Embryonic facial prominence (tissue), 1 donor: ENCODE measurements around the gene RPS6KA2.
"Not testable (repeated sequence)": the region's sequence is repeated elsewhere in the genome, so short reads cannot be mapped to it uniquely, and the experiment has no call there.

Experiments
- DNase-seq: peaks from one replicate; pipeline ENCODE4 v3.0.0-alpha.2; 2016; ENCODE audit errors: extremely low spot score

The RPS6KA2 gene

DNA sequence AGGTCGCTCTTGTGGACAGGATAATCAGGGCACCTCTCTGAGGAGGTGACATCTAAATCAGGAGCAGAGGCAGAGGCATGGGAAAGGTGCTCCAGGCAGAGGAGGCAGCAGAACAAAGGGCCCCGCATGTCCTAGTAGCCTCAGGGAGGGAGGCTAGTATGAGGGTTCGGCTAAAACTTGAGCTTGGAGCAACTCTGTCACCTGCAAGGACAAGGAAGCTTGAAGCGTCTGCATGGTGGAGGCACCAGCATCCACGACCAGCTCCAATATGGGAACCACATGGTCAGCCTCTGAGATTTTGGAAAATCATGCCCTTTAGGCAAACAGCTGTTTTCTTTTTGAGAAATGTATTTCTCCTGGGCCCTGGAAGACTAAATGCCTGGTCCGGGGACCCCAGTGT, 231.3 kb downstream of the RPS6KA2 start:
- DNase-seq: no peak

DNA sequence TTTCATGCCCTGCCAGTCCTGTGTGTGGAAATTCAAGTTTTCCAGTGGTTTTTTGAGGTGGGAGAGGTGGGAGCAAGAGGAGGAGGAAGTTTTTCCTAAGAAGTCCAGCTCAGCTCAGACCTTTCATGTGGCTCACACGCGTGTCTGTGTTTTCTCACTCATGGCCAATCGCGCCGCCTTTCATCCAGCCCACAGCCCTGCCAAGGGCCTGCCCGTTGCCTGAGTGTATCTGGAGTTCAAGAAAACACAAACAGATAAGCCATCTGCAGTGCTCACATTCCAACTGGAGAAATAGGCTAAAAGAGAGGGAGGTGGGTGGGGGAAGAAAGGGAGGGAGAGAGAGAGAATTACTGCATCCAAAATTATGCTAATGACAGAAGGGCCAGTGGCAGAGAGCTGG, 231.7 kb downstream of the RPS6KA2 start:
- no peak for DNase-seq

DNA sequence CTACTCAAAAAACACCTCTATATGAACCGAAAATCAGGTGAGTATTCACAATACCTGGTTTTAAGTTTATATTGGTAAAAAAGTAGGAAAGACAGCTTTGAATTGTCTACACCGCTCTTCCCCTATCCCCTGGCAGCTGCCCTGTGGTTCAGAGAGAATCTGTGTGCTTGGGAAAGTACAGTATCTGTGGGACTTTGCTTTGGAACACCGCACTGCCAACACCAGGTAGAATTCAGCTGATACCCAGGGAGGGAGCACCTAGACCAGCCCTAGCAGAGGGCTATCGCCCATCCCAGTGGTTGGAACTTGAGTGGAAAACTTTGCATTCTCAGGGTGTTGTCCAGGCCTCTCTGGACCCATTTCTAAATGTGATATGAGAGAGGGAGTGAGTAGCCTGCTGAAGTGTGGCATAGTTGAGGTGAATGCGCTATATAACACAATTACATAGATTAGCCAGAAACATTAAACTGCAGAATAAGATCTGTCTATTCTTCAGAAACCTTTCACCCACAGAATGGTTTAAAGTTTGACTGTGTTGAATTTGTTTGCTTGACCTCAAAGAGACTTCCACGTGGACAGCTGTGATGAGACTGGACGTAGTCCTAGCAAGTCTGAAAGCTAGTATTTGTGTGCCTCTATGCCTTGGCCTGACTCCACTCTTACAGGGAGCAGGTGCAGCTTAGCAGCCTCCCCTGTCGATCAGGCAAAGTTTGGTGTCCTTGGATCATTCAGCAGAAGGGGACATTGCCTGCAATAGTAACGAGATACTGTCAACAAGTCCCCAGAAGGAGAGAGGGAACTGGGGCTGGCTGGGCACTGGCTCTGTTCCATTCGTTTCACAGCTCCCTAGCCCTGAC, 232.8 kb downstream of the RPS6KA2 start:
- DNase-seq: no peak

DNA sequence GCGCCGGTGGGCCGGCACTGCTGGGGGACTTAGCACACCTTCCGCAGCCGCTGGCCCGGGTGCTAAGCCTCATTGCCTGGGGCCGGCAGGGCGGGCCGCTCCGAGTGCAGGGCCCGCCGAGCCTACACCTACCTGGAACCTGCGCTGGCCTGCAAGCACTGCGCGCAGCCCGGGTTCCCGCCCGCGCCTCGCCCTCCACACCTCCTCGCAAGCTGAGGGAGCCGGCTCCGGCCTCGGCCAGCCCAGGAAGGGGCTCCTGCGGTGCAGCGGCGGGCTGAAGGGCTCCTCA, 233.6 kb downstream of the RPS6KA2 start:
- no peak for DNase-seq

DNA sequence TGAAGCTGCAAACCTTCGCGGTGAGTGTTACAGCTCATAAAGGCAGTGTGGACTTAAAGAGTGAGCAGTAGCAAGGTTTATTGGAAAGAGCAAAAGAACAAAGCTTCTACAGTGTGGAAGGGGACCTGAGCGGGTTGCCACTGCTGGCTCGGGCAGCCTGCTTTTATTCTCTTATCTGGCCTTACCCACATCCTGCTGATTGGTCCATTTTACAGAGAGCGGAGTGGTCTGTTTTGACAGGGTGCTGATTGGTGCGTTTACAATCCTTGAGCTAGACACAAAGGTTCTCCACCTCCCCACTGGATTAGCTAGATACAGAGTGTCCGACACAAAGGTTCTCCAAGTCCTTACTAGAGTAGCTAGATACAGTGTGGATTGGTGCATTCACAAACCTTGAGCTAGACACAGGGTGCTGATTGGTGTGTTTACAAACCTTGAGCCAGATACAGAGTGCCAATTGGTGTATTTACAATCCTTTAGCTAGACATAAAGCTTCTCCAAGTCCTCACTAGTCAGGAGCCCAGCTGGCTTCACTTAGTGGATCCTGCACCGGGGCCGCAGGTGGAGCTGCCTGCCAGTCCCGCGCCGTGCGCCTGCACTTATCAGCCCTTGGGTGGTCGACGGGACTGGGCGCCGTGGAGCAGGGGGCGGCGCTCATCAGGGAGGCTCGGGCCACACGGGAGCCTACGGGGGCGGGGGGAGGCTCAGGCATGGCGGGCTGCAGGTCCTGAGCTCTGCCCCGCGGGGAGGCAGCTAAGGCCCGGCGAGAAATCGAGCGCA, 234.1 kb downstream of the RPS6KA2 start:
- DNase-seq: not testable (repeated sequence)

DNA sequence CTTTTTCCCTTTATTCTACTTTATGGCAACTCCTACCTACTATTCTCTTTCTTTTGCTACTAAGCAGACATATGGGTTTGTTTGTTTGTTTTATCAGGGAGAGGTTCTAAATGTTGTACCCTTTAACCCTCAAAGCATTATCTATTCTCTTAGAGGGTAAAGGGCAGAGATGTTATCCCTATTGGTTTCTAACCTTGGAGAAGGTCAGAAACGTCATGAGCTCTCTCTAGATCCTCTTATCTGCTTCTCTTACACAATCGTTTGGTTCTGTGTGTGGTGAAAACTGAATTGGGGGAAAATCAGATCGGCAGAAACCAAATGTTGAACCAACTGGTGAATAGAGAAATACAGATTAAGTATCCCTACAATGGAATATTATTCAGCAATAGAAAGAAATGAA, 237.9 kb downstream of the RPS6KA2 start:
- no peak for DNase-seq

DNA sequence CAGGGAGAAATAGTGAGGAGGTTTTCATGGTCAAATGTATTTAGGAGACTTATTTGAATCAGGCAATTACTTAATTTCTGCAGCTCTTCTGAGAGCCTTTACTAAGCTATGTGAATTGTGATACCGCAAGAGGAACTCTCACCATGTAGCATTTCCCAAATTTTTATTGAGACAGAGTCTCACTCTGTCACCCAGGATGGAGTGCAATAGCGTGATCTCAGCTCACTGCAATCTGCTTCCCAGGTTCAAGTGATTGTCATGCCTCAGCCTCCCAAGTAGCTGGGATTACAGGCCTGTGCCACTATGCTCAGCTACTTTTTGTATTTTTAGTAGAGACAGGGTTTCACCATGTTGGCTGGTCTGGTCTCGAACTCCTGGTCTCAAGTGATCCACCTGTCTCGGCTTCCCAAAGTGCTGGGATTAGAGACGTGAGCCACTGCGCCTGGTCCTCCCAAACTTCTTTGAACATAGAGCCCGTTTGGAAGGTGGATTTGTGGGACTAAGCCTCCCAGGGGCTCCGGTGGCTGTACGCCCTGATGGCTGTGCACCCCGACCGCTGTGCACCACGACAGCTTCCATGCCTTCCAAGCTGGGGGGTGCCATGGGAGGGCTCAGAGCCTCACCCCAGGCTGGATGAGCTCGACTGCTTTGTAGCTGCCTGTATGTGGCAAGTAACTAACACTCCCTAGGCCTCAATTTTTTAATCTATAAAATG, 238.6 kb downstream of the RPS6KA2 start:
- no peak for DNase-seq

DNA sequence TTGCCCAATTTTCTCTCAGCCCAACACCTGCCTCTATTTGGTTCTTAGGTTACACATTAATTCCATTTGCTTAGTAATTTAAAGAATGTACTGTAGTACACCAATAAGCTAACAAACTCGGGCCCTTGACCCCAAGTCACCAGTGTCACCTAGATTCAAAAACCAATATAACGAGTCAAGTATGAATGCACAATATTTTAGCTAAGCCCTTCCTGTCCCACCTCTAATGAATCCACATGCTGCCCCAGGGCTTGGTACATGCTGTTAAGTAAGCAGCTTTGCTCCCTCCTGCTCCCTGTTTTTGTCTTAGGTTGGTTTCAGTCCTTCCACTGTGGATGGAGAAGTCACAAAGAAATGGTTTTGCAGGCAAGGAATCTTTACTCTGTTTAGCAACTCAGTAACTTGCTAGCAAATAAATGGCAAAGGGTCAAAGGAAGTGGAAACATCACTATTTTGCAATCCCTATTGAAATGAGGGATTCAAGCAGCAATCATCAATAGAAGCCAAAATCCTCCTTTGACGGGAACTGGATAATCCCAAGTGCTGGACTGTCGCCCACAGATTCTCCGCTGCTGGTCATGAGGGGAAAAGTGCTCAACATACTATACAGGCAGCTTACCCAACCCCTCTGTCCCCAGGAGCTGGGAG, 239.3 kb downstream of the RPS6KA2 start:
- no peak for DNase-seq

DNA sequence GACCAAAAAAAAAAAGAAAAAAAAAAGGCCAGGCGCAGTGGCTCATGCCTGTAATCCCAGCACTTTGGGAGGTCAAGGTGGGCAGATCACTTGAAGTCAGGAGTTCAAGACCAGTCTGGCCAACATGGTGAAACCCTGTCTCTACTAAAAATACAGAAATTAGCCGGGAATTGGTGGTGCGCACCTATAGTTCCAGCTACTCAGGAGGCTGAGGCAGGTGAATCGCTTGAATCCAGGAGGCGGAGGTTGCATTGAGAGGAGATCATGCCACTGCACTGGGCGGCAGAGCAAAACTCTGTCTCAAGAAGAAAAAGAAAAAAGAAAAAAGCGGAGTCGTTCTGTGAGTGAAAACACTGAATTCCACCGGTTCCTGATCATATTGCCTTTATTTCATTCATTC, 240.0 kb downstream of the RPS6KA2 start:
- DNase-seq: not testable (repeated sequence)

DNA sequence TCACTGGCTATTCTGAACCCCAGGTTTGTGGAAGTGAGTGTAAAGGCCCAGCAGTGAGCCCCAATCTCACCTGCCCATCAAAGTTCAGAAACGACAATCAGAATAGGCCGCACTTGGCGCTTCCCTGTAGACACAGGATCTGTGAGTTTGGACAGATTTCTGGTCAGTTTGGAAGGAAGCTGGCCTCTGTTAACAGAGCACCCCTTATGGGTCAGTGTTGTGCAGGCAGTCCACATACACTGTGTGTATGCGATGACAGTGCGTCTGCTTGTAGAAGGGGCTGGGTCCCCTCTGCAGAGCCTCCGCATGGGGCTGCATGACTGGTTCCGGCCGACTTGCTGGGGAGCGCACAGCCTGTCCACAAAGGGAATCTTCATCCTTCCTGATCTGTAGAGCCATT, 240.9 kb downstream of the RPS6KA2 start:
- DNase-seq: no peak

DNA sequence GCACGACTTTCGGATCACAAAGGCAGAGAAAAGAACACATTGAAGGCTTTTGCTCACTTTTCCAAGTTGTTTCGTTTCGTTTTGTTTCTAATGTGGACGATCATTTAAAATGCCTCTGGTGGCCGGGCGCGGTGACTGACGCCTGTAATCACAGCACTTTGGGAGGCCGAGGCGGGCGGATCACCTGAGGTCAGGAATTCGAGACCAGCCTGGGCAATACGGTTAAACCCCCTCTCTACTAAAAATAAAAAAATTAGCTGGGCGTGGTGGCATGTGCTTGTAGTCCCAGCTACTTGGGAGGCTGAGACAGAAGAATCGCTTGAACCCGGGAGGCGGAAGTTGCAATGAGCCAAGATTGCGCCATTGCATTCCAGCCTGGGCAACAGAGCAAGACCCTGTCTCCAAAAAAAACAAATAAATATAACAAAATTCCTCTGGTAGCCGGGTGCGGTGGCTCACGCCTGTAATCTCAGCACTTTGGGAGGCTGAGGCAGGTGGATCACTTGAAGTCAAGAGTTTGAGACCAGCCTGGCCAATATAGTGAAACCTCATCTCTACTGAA, 243.2 kb downstream of the RPS6KA2 start:
- not testable (repeated sequence) for DNase-seq

DNA sequence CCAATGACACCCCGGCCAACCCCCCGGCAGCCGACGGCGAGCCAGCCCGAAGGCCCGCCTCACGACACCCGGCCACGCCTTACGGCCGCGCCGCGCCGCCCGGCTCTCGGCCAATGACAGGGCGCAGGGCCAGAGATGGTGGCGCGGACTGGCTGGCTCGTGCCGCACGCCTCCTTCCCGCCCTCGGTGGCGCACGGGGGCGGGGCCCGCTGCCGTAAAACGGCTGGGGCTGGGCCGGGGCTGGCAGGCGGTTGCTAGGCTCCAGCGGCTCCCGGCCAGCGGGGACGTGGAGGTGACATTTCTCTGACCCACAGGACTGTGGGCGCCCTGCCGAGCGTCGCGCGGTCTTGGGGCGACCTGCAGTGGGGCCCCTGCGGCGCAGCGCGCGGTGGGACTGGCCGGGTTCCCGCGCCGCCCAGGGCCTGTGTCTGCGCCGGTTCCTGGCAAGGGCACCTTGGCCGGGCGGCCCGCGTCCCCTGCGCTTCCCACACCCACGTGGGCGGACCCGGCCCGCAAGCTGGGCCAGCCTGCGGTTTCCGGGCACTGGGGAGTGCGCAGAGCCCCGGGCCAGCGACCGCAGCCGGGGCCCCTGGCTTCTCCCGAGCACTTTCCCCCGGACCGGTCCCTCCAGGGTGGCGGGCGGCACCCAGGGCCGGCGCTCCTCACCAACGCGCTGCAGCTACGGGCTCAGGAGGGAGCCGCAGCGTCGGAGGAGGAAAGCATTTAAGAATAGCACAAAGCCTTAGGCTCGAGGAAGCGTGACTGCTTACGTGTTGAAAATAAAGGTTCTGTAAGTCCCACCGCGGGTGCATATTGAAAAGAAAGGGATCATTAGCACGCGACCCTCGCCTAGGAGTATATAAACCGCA, 243.9 kb downstream of the RPS6KA2 start, which contains the start of gene MPC1:
TSS of gene MPC1 (minus strand) at position 8 of the 869 bp plus-strand sequence. CDS start 64 bp downstream, outside the sequence.
- DNase-seq: peak; percentile 88

DNA sequence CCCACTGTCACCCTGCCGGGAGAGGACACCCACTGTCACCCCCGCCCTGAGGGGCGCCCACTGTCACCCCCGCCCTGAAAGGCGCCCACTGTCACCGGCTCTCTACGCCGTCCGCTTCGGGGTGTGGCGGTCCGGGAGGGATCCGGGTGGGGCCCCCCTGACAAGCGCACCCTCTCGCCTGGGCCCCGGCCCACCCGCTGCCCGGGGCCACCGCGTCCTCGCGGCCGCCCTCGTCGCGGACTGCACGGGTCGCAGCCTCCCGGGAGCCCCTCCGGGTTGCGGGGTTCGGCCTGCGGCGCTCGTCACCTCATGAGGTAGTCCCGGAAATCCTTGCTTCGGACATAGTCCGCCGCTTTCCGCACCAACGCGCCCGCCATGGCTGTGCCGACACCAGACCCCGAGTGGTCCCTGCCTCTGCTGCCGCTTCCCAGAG, 244.5 kb downstream of the RPS6KA2 start:
- no peak for DNase-seq

DNA sequence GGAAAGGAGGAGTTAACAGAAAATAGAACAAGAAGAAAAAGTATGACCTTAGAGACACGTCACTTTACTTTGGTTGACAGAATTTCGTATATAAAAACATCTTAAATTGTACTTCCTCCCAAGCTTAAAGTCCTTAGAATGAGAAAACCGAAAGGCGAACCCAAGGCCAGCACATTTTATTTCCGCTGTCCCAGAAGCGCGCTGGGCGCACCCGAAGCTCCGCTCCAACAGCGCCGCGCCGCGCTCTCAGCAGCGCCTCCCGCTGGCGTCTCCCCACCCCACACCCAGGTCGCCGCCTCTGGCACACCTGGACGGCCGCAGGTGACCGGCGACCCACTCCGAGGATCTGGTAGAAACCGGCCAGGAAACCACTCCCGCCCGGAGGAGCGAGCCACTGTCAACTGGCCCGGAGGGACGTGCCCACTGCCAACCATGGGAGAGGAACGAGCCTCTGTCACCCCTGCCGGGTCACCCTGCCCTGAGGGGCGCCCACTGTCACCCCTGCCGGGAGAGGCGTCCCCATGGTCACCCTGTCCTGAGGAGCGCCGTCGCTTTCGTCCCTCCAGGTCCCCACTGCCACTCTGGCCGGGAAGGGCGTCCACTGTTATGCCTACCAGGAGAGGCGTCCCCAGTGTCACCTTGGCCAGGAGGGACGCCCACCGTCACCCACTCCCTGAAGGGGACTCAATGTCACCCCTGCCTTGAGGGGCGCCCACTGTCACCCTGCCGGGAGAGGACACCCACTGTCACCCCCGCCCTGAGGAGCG, 245.1 kb downstream of the RPS6KA2 start:
- DNase-seq: no peak

DNA sequence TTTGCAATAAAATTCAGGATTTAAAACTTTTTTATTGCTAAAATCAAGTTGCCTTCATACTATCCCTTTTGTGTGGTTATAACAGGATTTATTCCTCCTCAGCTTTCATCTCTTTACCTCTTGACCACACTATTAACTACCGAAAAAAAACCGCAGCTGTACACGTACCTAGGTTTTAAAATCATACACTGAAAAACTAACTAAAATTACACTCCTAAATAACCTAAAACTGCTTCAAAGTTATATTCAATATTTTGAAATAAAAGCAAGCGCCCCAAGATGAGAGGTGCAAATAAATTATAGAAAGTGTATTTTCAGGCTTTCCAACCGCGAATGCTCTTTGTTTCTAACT, 245.7 kb downstream of the RPS6KA2 start:
- DNase-seq: no peak

DNA sequence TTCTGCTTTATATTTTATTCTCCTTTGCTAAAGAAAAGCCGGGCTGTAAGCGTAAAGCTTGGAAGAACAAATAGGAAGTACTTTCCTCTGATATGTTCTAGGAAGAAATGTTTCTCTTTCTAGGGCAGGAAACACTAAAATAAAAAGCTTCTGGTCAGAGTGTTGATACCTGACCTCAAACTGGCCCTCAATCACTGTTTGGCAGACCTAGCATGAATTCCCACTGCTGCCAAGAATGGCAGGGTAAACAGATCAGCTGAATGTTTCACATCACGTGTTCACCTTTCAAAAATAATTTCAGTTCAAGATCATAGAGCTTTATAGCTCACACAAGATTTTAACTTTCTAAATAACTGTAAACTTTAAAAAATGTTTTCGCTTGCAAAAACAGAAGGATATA, 247.3 kb downstream of the RPS6KA2 start:
- no peak for DNase-seq

DNA sequence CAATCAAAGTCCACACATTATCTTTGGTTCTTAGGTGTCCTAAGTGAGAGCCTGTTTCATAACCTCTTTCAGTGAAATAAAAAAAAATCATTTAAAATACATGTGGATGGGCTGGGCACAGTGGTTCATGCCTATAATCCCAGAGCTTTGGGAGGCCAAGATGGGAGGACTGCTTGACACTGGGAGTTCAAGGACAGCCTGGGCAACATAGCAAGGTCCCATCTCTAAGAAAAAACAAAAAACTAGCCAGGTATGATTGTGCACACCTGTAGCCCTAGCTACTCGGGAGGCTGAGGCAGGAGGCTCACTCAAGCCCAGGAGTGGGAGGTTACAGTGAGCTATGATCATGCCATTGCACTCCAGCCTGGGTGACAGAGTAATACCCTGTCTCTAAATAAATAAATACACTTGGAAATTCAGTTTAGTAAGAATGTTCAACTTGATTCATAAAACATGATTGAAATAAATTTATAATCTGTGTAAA, 247.9 kb downstream of the RPS6KA2 start:
- no peak for DNase-seq

DNA sequence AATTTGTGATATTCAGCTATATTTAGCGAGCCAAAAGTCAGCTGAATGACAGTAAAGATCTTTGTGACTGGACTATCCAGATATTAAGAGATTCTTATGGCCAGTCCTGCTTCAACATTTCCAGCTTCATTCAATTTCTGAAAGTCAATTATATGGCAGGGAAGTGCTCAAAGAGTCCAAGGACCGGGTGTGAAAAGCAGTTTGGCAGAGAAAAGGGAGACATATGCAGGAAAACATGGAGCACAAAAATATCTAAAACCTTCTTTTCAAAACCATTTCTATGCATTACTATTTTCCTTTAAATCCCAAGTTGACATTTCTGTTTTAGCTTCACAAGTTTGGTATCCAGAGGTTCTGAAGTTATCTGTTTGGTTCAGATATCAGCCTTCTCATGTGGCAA, 249.3 kb downstream of the RPS6KA2 start:
- no peak for DNase-seq

DNA sequence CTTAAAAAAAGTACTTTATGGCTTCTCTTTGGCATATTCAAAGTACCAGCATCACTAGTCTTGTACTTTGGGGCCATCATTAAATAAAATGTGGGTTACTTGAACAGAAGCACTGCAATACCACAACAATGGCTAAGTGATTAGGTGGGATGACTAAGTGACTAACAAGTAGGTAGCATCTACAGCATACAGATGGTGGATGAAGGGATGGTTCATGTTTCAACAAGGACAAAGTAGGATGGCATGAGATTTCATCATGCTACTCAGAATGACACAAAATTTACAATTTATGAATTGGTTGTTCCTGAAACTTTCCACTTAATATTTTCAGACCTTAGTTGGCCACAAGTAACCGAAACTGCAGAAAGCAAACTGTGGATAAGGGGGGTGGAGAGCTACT, 252.0 kb downstream of the RPS6KA2 start:
- DNase-seq: no peak

DNA sequence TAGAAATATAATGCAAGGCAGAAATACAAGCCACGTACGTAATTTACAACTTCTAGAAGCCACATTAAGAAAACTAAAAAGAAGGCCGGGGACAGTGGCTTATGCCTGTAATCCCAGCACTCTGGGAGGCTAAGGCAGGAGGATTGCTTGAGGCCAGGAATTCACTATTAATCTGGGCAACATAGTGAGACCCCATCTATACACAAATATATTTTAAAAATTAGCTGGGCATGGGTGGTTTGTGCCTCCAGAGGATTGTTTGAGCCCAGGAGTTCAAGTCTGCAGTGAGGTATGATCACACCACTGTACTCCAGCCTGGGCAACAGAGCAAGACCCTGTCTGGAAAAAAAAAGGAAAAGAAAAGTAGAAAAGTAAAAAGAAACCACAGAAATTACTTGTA, 256.6 kb downstream of the RPS6KA2 start:
- DNase-seq: no peak
